Measurements from ENCODE around the gene PHACTR3.

Gene PHACTR3

GRCh38 chr20:59808729-59809381, 204.5 kb downstream of the PHACTR3 start:
- DNase-seq, result no peak

GRCh38 chr20:59809630-59810448, 205.5 kb downstream of the PHACTR3 start:
- DNase-seq, result no peak

DNA sequence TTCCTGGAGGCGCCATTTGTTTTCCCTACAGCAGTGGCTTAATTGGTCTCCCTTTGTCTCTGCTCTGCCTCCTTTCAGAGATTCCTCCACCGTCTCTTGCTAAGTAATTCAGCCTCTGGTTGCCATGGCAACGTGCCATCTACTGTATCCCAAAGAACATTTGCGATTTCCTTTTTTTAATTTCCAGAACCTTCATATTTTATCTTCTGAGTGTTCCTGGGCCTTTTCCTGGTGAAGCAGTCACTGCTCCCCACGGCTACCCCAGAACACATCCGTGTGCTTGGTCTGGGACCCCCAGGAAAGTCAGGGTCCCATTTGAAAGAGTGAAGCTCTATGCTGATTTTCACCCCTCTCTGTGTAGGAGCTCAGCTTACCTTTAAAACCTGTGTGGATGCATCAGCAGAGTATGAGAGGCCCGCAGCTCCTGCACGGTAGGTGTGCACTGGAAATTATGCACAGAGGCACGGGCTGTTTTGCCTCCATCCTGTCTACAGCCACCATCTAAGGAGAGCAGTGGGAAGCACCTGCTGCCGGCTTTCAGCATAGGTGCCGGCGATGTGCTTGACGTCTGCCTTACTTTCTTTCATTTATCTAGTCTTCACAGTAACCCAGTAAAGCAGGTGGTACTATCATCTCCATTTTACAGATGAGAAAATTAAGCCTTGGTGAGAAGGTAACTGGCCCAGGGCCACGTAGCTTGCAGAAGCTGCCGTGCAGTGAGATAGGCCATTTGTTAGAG, 206.3 kb downstream of the PHACTR3 start:
- no peak for DNase-seq

GRCh38 chr20:59811681-59812171, 207.4 kb downstream of the PHACTR3 start:
- no peak for DNase-seq

GRCh38 chr20:59812286-59813125, 208.2 kb downstream of the PHACTR3 start:
- no peak for DNase-seq

DNA sequence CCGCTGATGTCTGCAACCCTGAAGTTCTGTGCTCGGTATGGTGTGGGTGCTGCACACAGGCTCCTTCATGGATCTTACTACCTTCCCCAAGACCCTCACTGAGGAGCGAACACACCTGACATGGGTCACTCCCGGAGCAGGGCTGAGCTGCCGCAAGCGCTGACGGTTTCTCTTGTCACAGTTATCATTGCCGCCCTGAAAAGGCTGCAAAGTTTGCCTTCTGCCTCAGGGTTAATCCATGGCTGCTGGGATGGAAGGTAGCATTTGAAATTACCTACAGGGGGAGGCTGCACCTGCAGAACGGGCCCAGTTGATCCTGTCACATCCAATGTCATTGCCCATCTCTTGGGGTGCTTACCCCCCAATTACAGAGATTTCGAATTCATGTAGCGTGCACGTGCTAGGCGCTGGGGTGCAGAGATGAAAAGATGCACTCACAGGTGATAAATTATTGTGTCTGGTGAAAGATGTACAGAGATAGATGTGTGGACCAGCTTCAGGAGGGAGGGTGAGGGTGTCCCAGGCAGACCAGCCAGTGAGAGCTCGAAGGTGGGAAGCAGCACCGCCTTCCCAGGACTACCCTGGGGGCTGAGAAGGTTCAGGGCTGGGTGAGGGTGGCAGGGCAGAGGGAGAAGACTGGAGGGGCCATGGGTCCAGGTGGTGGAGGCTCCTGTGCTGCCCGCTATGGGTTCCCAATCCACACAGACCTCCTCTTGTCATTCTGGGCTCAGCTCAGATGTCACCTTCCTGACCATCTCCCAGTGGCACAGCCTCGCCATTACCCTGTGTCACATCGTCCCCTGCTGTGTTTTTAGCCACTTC, 209.0 kb downstream of the PHACTR3 start:
- DNase-seq, result no peak

- DNase-seq, result no peak
These were observed 209.9 kb downstream of the PHACTR3 start for GRCh38 chr20:59813948-59814839.

DNA sequence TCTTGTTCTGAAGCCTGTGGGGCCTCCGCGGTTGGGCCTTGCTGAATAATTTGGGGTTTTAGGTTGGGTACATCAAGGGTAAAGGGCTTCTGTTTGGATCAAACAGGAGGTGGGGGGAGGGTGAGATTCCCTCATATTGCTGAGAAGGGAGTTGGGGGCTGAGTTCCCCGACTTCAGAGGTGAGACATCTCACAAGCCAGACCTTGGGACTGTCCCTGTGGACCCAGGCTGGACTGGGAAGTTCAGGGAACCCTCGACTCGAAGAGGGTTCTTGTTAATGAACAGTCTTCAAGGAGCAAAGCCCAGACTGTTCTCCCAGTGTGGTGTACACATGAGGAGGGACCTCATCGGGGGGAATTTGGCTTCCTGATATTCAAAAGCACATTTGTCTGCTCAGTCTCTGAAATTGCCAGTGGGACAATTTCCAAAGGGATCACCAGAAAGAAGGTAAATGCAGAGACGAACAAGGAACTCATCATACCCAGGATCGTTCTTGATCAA, 210.6 kb downstream of the PHACTR3 start:
- DNase-seq, result no peak

GRCh38 chr20:59816146-59816738, 211.9 kb downstream of the PHACTR3 start:
- no peak for DNase-seq

- DNase-seq, result no peak
These were observed 213.1 kb downstream of the PHACTR3 start for GRCh38 chr20:59817406-59817805.

- DNase-seq, result no peak
These were observed 213.7 kb downstream of the PHACTR3 start for GRCh38 chr20:59817846-59818615.

GRCh38 chr20:59818911-59819310, 214.6 kb downstream of the PHACTR3 start:
- no peak for DNase-seq

- no peak for DNase-seq
These were observed 215.3 kb downstream of the PHACTR3 start for GRCh38 chr20:59819496-59820203.

DNA sequence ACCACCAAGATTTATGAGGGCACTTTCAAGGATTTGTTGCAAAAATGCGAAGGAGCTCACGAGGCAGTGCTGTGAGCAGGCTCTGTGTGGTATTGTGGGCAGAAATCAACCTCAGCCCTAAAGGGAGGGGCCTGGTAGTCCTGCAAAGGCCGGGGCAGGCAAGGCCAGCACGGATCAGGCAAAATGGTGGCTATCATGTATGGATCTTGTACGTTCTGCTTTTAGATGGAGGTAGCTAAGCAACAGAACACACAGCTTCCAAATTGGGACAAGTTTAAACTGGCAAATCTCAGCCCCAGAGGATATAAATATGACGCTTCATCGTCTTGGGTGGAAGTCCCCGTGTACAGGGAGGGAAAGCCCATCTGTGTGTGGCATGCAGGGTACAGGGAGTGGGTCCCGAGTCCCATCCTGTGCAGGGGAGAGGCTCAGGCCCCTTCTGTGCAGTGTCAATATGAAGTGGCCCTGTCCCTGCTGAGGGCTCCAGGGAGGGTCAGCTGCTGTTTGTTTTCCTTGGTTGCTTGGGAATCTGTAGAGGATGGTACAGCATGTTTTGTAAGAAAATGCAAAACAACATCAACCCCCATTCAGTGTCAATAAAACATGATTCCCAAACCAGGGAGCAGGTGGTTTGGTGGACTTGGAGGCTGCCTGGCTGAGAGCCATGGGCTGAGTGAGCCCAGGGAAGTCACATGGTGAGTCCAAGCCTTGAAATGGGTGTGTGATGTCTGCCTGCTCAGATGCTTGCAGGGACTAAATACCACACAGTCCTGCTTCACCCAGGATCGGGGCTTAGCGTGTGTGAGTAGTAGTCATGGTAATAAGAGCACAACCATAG, 216.1 kb downstream of the PHACTR3 start:
- DNase-seq, result no peak

DNA sequence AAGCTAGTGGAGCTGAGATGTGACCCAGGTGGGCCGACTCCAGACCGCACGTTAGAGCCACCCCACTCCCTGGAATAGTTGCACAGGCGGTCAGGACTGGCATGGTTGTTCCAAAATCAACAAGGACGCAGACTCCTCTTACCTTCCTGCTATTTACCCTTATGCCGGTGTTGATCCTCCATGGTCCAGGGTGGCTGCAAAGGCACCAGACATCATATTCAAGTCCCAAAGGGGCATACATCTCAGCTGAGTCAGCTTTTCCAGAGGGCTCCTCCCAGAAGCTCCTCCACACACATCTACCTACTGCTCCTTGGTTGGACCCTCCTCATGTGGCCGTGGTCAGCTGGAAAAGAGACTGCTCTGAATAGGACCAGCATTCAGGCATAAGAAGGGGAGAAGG, 216.9 kb downstream of the PHACTR3 start:
- DNase-seq, result no peak

GRCh38 chr20:59821788-59822187, 217.4 kb downstream of the PHACTR3 start:
- DNase-seq, result no peak

DNA sequence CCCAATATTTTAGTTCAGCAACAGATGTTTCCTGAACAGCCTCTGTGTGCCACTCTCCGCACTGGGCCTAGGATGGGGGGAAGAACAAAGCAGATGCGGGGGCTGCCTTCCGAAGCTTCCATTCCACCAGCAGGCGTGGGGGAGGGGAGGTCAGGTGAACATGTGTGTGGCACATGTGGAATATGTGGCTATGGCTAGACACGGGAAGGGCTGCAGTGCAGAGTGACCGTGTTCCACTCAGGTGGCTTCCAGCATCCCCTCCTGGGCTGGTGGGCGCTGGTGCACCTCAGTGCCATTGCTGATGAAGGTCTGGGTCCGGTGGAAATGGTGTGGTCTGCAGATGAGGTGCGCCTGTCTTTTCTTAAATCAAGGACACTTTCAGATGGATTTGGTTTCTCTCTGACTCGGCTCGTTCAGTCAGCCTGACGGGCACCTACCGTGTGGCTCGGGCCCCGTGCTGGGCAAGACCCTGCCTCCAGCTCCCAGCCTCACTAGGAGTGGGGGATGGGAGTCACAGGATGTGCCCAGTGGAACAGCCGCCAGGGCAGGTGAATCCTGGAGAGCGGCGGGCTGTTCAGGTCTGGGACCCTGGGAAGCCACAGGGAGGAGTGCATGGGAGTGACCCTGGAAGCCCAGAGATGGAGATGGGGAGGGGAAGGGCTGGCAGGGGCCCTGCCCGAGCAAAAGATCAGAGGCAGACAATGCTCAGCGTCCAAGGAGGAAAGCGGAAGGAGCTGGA, 218.1 kb downstream of the PHACTR3 start:
- DNase-seq, result no peak
